Vagina (tissue), 2 donors: Measurements from ENCODE around the gene DPEP1.

Experiments
- POLR2A ChIP-seq, 2 donors: fragments of 450-650 bp; IDR thresholded peaks; one replicate each; pipeline ENCODE4 v1.6.1; 2017; ENCODE audit warnings: antibody characterized with exemption in 2 of 2, mild to moderate bottlenecking in 2 of 2, moderate library complexity in 2 of 2
- POLR2AphosphoS5 ChIP-seq, 2 donors: sonication (generic); formaldehyde crosslinking; IDR thresholded peaks; one replicate each; pipeline ENCODE4 v1.9.0; 2017; ENCODE audit warnings: antibody characterized with exemption in 2 of 2, mild to moderate bottlenecking in 2 of 2, low read depth in 1 of 2; ENCODE audit not compliant: insufficient read depth in 1 of 2
- TF ChIP-seq, protein P1 (sequence below), 3 experiments: fragments of 450-650 bp in 2 of 3; fragments of 200-600 bp in 1 of 3; sonication (generic) in 1 of 3; IDR thresholded peaks; one replicate each; pipeline ENCODE4 v1.5.1; 2017 to 2019; ENCODE audit warnings: antibody characterized with exemption in 3 of 3, mild to moderate bottlenecking in 2 of 3, moderate library complexity in 2 of 3

DNA sequence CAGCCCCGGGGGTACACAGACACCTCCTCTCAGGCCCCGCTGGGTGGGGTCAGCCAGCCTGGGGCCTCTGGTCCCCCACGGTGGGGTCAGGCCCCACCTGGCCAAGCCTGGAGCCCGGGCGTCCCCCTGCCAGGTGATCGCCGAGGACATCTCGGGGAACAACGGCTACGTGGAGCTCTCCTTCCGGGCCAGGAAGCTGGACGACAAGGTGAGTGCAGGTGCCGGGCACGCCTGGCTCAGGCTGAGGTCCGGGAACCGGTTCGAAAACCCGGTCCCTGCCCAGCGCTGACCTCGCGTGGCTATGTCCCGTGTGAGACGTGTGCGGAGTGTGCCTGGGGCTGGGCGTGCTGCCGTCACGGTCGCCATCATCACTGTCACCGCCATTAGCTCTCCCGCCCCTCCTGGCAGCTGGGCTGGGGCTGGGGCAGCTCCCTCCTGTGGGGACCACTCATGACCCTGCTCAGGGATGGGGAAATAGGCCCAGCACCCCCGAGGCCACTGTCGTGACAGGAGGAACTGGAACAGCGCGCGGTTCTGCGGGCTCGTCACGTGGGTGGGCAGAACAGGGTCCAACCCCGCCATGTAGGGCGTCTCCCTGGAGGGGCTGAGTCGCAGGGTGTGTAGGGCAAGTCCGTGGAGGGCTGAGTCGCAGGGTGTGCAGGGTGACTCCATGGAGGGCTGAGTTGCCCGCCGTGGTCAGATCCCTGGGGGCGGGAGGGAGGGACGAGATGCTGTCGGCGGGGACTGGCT, 29.4 kb upstream of the DPEP1 start:
- TF ChIP-seq POLR2A (IDR thresholded peaks at IDR 0.05) (no peak), POLR2AphosphoS5 (IDR thresholded peaks at IDR 0.05; ENCODE audit: insufficient read depth in 1 of 2, low read depth in 1 of 2) (no peak)
- TF ChIP-seq, protein P1, sequence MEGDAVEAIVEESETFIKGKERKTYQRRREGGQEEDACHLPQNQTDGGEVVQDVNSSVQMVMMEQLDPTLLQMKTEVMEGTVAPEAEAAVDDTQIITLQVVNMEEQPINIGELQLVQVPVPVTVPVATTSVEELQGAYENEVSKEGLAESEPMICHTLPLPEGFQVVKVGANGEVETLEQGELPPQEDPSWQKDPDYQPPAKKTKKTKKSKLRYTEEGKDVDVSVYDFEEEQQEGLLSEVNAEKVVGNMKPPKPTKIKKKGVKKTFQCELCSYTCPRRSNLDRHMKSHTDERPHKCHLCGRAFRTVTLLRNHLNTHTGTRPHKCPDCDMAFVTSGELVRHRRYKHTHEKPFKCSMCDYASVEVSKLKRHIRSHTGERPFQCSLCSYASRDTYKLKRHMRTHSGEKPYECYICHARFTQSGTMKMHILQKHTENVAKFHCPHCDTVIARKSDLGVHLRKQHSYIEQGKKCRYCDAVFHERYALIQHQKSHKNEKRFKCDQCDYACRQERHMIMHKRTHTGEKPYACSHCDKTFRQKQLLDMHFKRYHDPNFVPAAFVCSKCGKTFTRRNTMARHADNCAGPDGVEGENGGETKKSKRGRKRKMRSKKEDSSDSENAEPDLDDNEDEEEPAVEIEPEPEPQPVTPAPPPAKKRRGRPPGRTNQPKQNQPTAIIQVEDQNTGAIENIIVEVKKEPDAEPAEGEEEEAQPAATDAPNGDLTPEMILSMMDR (IDR thresholded peaks at IDR 0.05): no peak
